ENCODE results near the gene PRRG3. TPM values are rescaled to one million over a fixed set of nuclear protein-coding genes. Genes with fewer than 3 reads are reported as not detected.

The PRRG3 gene
- total RNA-seq, result 1 to 10 TPM in 3 of 4 donors, under 1 TPM in 1; 0.71 to 5.8 (median 2.2) TPM
- polyA plus RNA-seq, result 1 to 10 TPM in 1 of 3 donors, under 1 TPM in 1, not detected in 1; 0.34 to 1.8 TPM

- intact Hi-C loops (cut with DNase I), result no loop called here
- no peak for DNase-seq
- Histone ChIP-seq H3K4me1 (no peaks in the 10 kb centered on the region), H3K9me3 (no peaks in the 10 kb centered on the region), H3K27me3 (peaks cover 0 to 11% (median 3%) of the 10 kb centered on the region in 3 donors), H3K36me3 (no peaks in the 10 kb centered on the region), H3K4me3 (peak within 1 kb of the TSS in 2 of 4 donors; percentile 17 to 34), H3K27ac (no peak within 1 kb of the TSS)
- 4 to 15% methylated on average over 99 of the region's 100 CpGs for WGBS, 2 donors
- no peak for TF ChIP-seq EP300 (IDR thresholded peaks at IDR 0.05)
- TF ChIP-seq POLR2AphosphoS5 (IDR thresholded peaks at IDR 0.05), result no peak
- no peak for TF ChIP-seq POLR2A (IDR thresholded peaks at IDR 0.05)
- TF ChIP-seq CTCF (IDR thresholded peaks at IDR 0.05), result no peak
Measured at GRCh38 chrX:151694661-151695582, at the start of gene PRRG3. Gene PRRG3 (plus strand): TSS chrX:151695458. CDS start chrX:151698815, 3,357 bp downstream.

GRCh38 chrX:151675121-151675746 lies 20.0 kb upstream of the PRRG3 start:
- no peaks in the 10 kb centered on the region for H3K4me1 ChIP-seq
- no peaks in the 10 kb centered on the region for H3K9me3 ChIP-seq
- no peaks in the 10 kb centered on the region for H3K36me3 ChIP-seq
- H3K27ac ChIP-seq, result no peak overlapping the region
- intact Hi-C loops (cut with DNase I), result no loop called here
- H3K4me3 ChIP-seq, result no peak overlapping the region
- DNase-seq, result no peak
- WGBS, 2 donors, result 54 to 68% methylated on average over 6 of the region's 6 CpGs
- no peaks in the 10 kb centered on the region for H3K27me3 ChIP-seq
- TF ChIP-seq CTCF (IDR thresholded peaks at IDR 0.05) (no peak), POLR2A (IDR thresholded peaks at IDR 0.05) (no peak), POLR2AphosphoS5 (IDR thresholded peaks at IDR 0.05) (no peak), EP300 (IDR thresholded peaks at IDR 0.05) (no peak)

GRCh38 chrX:151676196-151676595 lies 19.1 kb upstream of the PRRG3 start:
- Histone ChIP-seq H3K4me3 (no peak overlapping the region), H3K9me3 (no peaks in the 10 kb centered on the region), H3K27me3 (no peaks in the 10 kb centered on the region), H3K36me3 (no peaks in the 10 kb centered on the region), H3K27ac (no peak overlapping the region), H3K4me1 (no peaks in the 10 kb centered on the region)
- TF ChIP-seq CTCF (IDR thresholded peaks at IDR 0.05), result no peak
- no peak for TF ChIP-seq EP300 (IDR thresholded peaks at IDR 0.05)
- no peak for TF ChIP-seq POLR2A (IDR thresholded peaks at IDR 0.05)
- no peak for TF ChIP-seq POLR2AphosphoS5 (IDR thresholded peaks at IDR 0.05)
- intact Hi-C loops (cut with DNase I), result no loop called here
- WGBS, 2 donors, result 37 to 80% methylated on average over 4 of the region's 4 CpGs
- DNase-seq, result no peak

- Histone ChIP-seq H3K36me3 (no peaks in the 10 kb centered on the region), H3K4me3 (no peak overlapping the region), H3K4me1 (no peaks in the 10 kb centered on the region), H3K9me3 (no peaks in the 10 kb centered on the region), H3K27ac (no peak overlapping the region), H3K27me3 (peaks cover 0 to 4% (median 0%) of the 10 kb centered on the region in 3 donors)
- no peak for DNase-seq
- intact Hi-C loops (cut with DNase I), result loop anchor here (1.0 kb wide), 1 partner anchor 529 kb away; no protein-coding TSS in a partner anchor
- no peak for TF ChIP-seq POLR2A (IDR thresholded peaks at IDR 0.05)
- 71 to 73% methylated on average over 5 of the region's 5 CpGs for WGBS, 2 donors
Measured at GRCh38 chrX:151679798-151680402, 15.4 kb upstream of the PRRG3 start.

GRCh38 chrX:151680805-151681204 lies 14.5 kb upstream of the PRRG3 start:
- TF ChIP-seq CTCF (IDR thresholded peaks at IDR 0.05) (peak; percentile 30 to 54 (median 44)), POLR2A (IDR thresholded peaks at IDR 0.05) (no peak)
- H3K9me3 ChIP-seq, result no peaks in the 10 kb centered on the region
- H3K27me3 ChIP-seq, result peaks cover 0 to 4% (median 0%) of the 10 kb centered on the region in 3 donors
- DNase-seq, result no peak
- no peak overlapping the region for H3K27ac ChIP-seq
- H3K36me3 ChIP-seq, result no peaks in the 10 kb centered on the region
- H3K4me1 ChIP-seq, result no peaks in the 10 kb centered on the region
- 39 to 49% methylated on average over 4 of the region's 4 CpGs for WGBS, 2 donors
- intact Hi-C loops (cut with DNase I), result loop anchor here (1.0 kb wide), 1 partner anchor 530 kb away; no protein-coding TSS in a partner anchor
- H3K4me3 ChIP-seq, result no peak overlapping the region
